GM12878 (cell line): ENCODE measurements around the gene IL16.

Experiments used
- CHD2 ChIP-seq: IDR thresholded peaks from 2 replicates; pipeline ENCODE4 v1.6.1; 2011; ENCODE audit warnings: low read depth, low read length, improper control_type of control experiment, borderline replicate concordance
- CTCF ChIP-seq, 3 experiments: IDR thresholded peaks in 2 of 3; conservative IDR thresholded peaks in 1 of 3; 2 replicates each; pipeline ENCODE4 v1.5.1; 2011; ENCODE audit warnings: low read depth in 3 of 3, low read length in 3 of 3, mild to moderate bottlenecking in 3 of 3, control low read depth in 2 of 3, moderate library complexity in 2 of 3, inconsistent platforms in 1 of 3, mixed read lengths in 1 of 3; ENCODE audit not compliant: control insufficient read depth in 2 of 3, insufficient read depth in 1 of 3; ENCODE audit errors: extremely low read depth in 1 of 3
- MAX ChIP-seq: IDR thresholded peaks from 2 replicates; pipeline ENCODE4 v1.6.1; 2012; ENCODE audit warnings: low read depth, low read length, improper control_type of control experiment
- NR2C1 ChIP-seq: fragments of 450-650 bp; IDR thresholded peaks from 2 replicates; pipeline ENCODE4 v1.6.1; 2017; ENCODE audit warnings: antibody characterized with exemption, mild to moderate bottlenecking, moderate library complexity
- RAD51 ChIP-seq: fragments of 450-650 bp; IDR thresholded peaks from 2 replicates; pipeline ENCODE4 v1.6.1; 2016; ENCODE audit warnings: moderate library complexity, mild to moderate bottlenecking, inconsistent platforms
- TBL1XR1 ChIP-seq: IDR thresholded peaks from 2 replicates; pipeline ENCODE4 v1.6.1; 2012; ENCODE audit warnings: low read depth, low read length, improper control_type of control experiment
- TCF3 ChIP-seq: IDR thresholded peaks from 2 replicates; pipeline ENCODE4 v1.6.1; 2012; ENCODE audit warnings: low read depth, mild to moderate bottlenecking, low read length, borderline replicate concordance; ENCODE audit not compliant: insufficient read depth
- USF2 ChIP-seq: IDR thresholded peaks from 2 replicates; pipeline ENCODE4 v1.6.1; 2011; ENCODE audit warnings: low read depth, low read length, improper control_type of control experiment, borderline replicate concordance

GRCh38 chr15:81157939-81158223, 38.8 kb upstream of the IL16 start:
- TF ChIP-seq CHD2: no peak
- TF ChIP-seq USF2: no peak
- no peak for TF ChIP-seq CTCF (IDR thresholded peaks at IDR 0.05 in 2 of 3, conservative IDR thresholded peaks at IDR 0.05 in 1 of 3; ENCODE audit: control insufficient read depth in 2 of 3, extremely low read depth in 1 of 3, insufficient read depth in 1 of 3, low read depth in 3 of 3, low read length in 3 of 3)
- TF ChIP-seq TCF3: no peak
- no peak for TF ChIP-seq TBL1XR1
- TF ChIP-seq MAX: no peak
- no peak for TF ChIP-seq RAD51
- TF ChIP-seq NR2C1: no peak
